Measurements from ENCODE around the gene PCED1A. TPM values are rescaled to one million over a fixed set of nuclear protein-coding genes. Genes with fewer than 3 reads are reported as not detected.

PCED1A gene
- total and polyA plus RNA-seq, 2 donors: 25.1 to 105 TPM

DNA sequence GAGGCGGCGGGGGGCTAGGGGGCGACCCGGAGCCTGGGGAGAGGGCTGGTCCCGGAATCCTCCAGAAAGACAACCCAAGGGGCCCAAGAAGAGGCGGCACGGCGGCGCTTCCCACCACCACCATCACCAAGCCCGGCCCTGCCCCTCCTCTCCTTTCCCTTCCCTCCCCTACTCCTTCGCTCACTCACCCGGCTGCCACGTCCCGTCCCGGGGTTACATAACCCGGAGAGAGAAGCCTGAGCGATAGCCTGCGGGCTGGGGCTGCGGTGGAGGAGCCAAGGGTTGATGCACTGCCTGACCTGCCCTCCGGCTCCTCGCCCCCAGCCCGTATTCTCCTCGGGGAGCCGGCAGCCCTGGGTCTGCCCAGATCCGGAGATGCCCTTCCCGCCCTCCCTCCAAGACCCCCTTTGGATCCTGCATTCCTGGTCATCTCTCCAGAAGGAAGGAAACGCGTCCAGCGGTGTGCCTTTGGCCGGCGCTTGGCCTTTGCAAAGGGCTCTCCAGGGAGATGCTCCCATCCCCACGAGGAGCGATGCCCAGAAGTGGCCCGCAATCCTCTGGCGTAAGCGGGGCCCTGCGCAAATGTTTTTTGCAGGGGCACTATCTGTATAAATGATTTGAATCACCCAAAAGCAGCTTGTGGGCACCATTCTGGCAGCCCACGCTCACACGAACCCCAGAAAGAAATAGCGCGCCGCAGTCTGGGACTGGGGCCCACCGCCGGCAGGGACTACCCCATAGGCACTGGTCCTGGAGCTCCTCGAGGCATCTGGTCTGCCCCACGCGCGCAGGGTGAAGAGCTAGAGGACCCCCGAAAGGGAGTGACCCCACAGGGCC lies 35.4 kb downstream of the PCED1A start:
- 32% methylated on average over 49 of the region's 49 CpGs for WGBS
- no peaks in the 10 kb centered on the region for H3K36me3 ChIP-seq (ENCODE audit: control insufficient read depth in 2 of 2, insufficient read depth in 2 of 2, low read length in 1 of 2)
- no peak for DNase-seq (ENCODE audit: low read depth in 6 of 9, low spot score in 9 of 9)
- H3K27me3 ChIP-seq (ENCODE audit: control insufficient read depth in 2 of 2, insufficient read depth in 1 of 2, low read length in 1 of 2): peaks cover 65 to 94% of the 10 kb centered on the region in 2 donors
- H3K9me3 ChIP-seq (ENCODE audit: control insufficient read depth in 2 of 2, insufficient read depth in 1 of 2, low read length in 1 of 2): peaks cover 0 to 6% of the 10 kb centered on the region in 2 donors
- peaks cover 1 to 11% of the 10 kb centered on the region in 2 donors for H3K4me1 ChIP-seq (ENCODE audit: control insufficient read depth in 2 of 2, insufficient read depth in 2 of 2, low read length in 2 of 2)
- H3K27ac ChIP-seq (ENCODE audit: low read depth in 1 of 2, low read length in 1 of 2): no peak overlapping the region
- H3K4me3 ChIP-seq (ENCODE audit: low read length in 2 of 2): no peak overlapping the region

DNA sequence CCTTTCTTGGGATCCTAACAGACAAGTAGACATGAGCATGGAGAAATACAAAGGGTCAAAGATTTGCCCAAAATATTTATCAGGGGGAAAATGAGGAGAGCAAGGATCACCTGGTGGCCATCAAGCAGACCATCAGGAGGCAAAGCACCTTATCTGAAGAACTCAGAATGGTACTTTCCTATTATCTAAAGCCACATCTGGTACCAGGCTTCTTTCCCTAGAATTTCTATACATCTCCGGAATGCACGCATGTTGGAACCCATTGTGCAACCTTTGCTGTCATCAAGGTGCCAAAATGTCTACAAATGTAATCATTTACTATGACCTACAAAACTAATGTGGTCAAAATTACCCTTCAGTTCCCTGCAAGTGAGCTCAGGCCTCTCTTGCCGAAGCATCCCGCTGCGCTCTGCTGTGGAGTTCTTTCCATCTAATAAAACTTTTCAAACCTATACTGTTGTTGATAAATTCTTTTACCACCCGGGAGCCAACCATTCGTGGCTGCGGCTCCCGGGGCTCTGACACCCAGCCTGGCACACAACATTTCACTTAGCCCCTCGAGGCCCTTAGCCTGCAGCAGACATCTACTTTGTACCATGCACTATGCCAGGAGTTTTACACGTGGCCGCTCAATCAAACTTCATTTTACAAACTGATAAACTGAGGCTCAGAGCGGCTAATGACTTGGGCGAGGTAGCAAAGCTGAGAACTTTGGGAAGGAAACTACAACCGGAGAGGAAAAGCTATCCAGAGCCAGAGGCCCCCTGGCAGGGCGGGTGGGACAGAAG lies 36.2 kb downstream of the PCED1A start:
- Histone ChIP-seq H3K27me3 (ENCODE audit: control insufficient read depth in 2 of 2, insufficient read depth in 1 of 2, low read length in 1 of 2) (peaks cover 68 to 96% of the 10 kb centered on the region in 2 donors), H3K27ac (ENCODE audit: low read depth in 1 of 2, low read length in 1 of 2) (no peak overlapping the region)
- WGBS: 81% methylated on average over 16 of the region's 16 CpGs

GRCh38 chr20:2801286-2801728 lies 39.1 kb downstream of the PCED1A start:
- Histone ChIP-seq H3K9me3 (ENCODE audit: control insufficient read depth in 2 of 2, insufficient read depth in 1 of 2, low read length in 1 of 2) (peaks cover 0 to 12% of the 10 kb centered on the region in 2 donors), H3K27ac (ENCODE audit: low read depth in 1 of 2, low read length in 1 of 2) (no peak overlapping the region), H3K27me3 (ENCODE audit: control insufficient read depth in 2 of 2, insufficient read depth in 1 of 2, low read length in 1 of 2) (peaks cover 60 to 81% of the 10 kb centered on the region in 2 donors), H3K36me3 (ENCODE audit: control insufficient read depth in 2 of 2, insufficient read depth in 2 of 2, low read length in 1 of 2) (peaks cover 8 to 9% of the 10 kb centered on the region in 2 donors), H3K4me3 (ENCODE audit: low read length in 2 of 2) (peak overlapping the region; percentile 20 to 26), H3K4me1 (ENCODE audit: control insufficient read depth in 2 of 2, insufficient read depth in 2 of 2, low read length in 2 of 2) (peaks cover 10 to 25% of the 10 kb centered on the region in 2 donors)
- 6% methylated on average over 13 of the region's 13 CpGs for WGBS
- no peak for DNase-seq (ENCODE audit: low read depth in 6 of 9, low spot score in 9 of 9)

More for the DNA sequence above, 36.2 kb downstream of the PCED1A start:
- Histone ChIP-seq H3K36me3 (ENCODE audit: control insufficient read depth in 2 of 2, insufficient read depth in 2 of 2, low read length in 1 of 2) (no peaks in the 10 kb centered on the region), H3K4me1 (ENCODE audit: control insufficient read depth in 2 of 2, insufficient read depth in 2 of 2, low read length in 2 of 2) (peaks cover 7 to 20% of the 10 kb centered on the region in 2 donors), H3K4me3 (ENCODE audit: low read length in 2 of 2) (no peak overlapping the region), H3K9me3 (ENCODE audit: control insufficient read depth in 2 of 2, insufficient read depth in 1 of 2, low read length in 1 of 2) (peaks cover 0 to 12% of the 10 kb centered on the region in 2 donors)
- DNase-seq (ENCODE audit: low read depth in 6 of 9, low spot score in 9 of 9): no peak

DNA sequence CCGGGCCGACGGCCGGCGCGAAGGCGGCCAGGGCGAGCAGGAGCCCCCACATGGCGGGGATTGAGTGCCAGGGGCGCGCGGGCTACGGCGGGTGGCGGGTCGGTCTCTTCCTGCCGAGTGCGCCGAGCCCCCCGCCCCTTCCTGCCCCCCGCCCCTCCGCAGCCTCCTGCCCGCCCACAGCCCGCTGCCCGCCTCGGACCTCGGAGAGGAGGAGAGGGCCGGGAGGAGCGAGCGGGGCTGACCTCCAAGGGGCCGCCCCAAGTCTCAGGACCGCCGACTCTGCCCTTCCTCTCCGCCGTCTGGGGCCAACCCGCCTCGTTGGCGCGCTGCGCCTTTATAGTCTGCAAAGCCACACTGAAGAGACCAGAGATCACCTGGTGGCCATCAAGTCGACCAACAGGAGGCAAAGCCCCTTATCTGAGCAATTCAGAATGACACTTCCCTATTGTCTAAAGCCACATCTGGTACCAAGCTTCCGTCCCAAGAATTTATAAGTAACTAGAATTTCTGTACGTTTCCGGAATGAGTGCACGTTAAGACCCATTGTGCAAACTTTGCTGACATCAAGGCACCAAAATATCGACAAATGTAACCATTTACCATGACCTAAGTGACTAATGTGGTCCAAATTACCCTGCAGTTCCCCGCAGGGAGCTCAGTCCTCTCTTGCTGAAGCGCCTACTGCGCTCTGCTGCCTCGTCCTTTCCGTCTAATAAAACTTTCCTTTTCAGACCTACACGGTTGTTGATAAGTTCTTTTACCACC lies 39.8 kb downstream of the PCED1A start, which contains the start of gene CPXM1:
Gene CPXM1 (minus strand): TSS at position 107 of the 765 bp plus-strand sequence. CDS start 55 bp downstream, at position 52.
- Histone ChIP-seq H3K27me3 (ENCODE audit: control insufficient read depth in 2 of 2, insufficient read depth in 1 of 2, low read length in 1 of 2) (peaks cover 55 to 75% of the 10 kb centered on the region in 2 donors), H3K4me3 (ENCODE audit: low read length in 2 of 2) (peak within 1 kb of the TSS; percentile 61 to 65), H3K9me3 (ENCODE audit: control insufficient read depth in 2 of 2, insufficient read depth in 1 of 2, low read length in 1 of 2) (peaks cover 0 to 12% of the 10 kb centered on the region in 2 donors), H3K36me3 (ENCODE audit: control insufficient read depth in 2 of 2, insufficient read depth in 2 of 2, low read length in 1 of 2) (peaks cover 9 to 12% of the 10 kb centered on the region in 2 donors), H3K4me1 (ENCODE audit: control insufficient read depth in 2 of 2, insufficient read depth in 2 of 2, low read length in 2 of 2) (peaks cover 10 to 25% of the 10 kb centered on the region in 2 donors), H3K27ac (ENCODE audit: low read depth in 1 of 2, low read length in 1 of 2) (peak within 1 kb of the TSS in 1 of 2 donors; percentile 8)
- under 1% methylated on average over 52 of the region's 52 CpGs for WGBS
- peak in 2 of 9 donors; percentile 12 to 39 for DNase-seq (ENCODE audit: low read depth in 6 of 9, low spot score in 9 of 9)

- WGBS: 2% methylated on average over 61 of the region's 61 CpGs
- Histone ChIP-seq H3K27ac (ENCODE audit: low read depth in 1 of 2, low read length in 1 of 2) (peak overlapping the region in 1 of 2 donors; percentile 8), H3K9me3 (ENCODE audit: control insufficient read depth in 2 of 2, insufficient read depth in 1 of 2, low read length in 1 of 2) (peaks cover 0 to 12% of the 10 kb centered on the region in 2 donors), H3K4me1 (ENCODE audit: control insufficient read depth in 2 of 2, insufficient read depth in 2 of 2, low read length in 2 of 2) (peaks cover 10 to 25% of the 10 kb centered on the region in 2 donors), H3K36me3 (ENCODE audit: control insufficient read depth in 2 of 2, insufficient read depth in 2 of 2, low read length in 1 of 2) (peaks cover 9 to 12% of the 10 kb centered on the region in 2 donors), H3K27me3 (ENCODE audit: control insufficient read depth in 2 of 2, insufficient read depth in 1 of 2, low read length in 1 of 2) (peaks cover 47 to 67% of the 10 kb centered on the region in 2 donors), H3K4me3 (ENCODE audit: low read length in 2 of 2) (peak overlapping the region; percentile 61 to 65)
- DNase-seq (ENCODE audit: low read depth in 6 of 9, low spot score in 9 of 9): peak in 3 of 9 donors; percentile 17 to 57 (median 25)
These were observed 40.6 kb downstream of the PCED1A start for GRCh38 chr20:2799688-2800520.

- 37% methylated on average over 9 of the region's 9 CpGs for WGBS
- Histone ChIP-seq H3K9me3 (ENCODE audit: control insufficient read depth in 2 of 2, insufficient read depth in 1 of 2, low read length in 1 of 2) (peaks cover 0 to 12% of the 10 kb centered on the region in 2 donors), H3K4me1 (ENCODE audit: control insufficient read depth in 2 of 2, insufficient read depth in 2 of 2, low read length in 2 of 2) (peaks cover 10 to 25% of the 10 kb centered on the region in 2 donors), H3K36me3 (ENCODE audit: control insufficient read depth in 2 of 2, insufficient read depth in 2 of 2, low read length in 1 of 2) (peaks cover 9 to 12% of the 10 kb centered on the region in 2 donors), H3K27me3 (ENCODE audit: control insufficient read depth in 2 of 2, insufficient read depth in 1 of 2, low read length in 1 of 2) (peaks cover 41 to 60% of the 10 kb centered on the region in 2 donors), H3K27ac (ENCODE audit: low read depth in 1 of 2, low read length in 1 of 2) (no peak overlapping the region), H3K4me3 (ENCODE audit: low read length in 2 of 2) (peak overlapping the region; percentile 61 to 65)
- DNase-seq (ENCODE audit: low read depth in 6 of 9, low spot score in 9 of 9): peak in 1 of 9 donors; percentile 7
These were observed 41.2 kb downstream of the PCED1A start for GRCh38 chr20:2799271-2799670.

DNA sequence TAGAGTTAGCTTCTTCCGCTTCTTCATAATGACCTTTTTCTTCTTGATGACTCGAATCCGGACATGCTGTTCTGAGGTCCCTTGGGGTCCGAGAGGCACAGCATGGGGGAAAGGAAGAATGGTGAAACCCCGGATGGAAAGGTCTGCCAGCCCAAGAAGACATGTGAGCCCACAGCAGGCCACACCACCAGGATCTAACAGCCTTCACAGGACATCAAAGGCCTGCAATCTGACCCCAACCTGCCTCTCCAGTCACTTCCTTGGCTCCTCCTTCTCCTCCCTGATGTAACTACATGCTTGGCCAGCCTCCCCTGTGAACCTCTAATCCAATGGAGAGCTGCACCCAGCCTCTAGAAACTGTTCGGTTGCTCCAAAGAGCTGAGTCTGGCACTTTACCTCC lies 41.6 kb downstream of the PCED1A start:
- peaks cover 37 to 56% of the 10 kb centered on the region in 2 donors for H3K27me3 ChIP-seq (ENCODE audit: control insufficient read depth in 2 of 2, insufficient read depth in 1 of 2, low read length in 1 of 2)
- H3K9me3 ChIP-seq (ENCODE audit: control insufficient read depth in 2 of 2, insufficient read depth in 1 of 2, low read length in 1 of 2): peaks cover 0 to 12% of the 10 kb centered on the region in 2 donors
- WGBS: 95% methylated on average over 6 of the region's 6 CpGs
- peak overlapping the region in 1 of 2 donors; percentile 65 for H3K4me3 ChIP-seq (ENCODE audit: low read length in 2 of 2)
- no peak overlapping the region for H3K27ac ChIP-seq (ENCODE audit: low read depth in 1 of 2, low read length in 1 of 2)
- H3K36me3 ChIP-seq (ENCODE audit: control insufficient read depth in 2 of 2, insufficient read depth in 2 of 2, low read length in 1 of 2): peaks cover 9 to 12% of the 10 kb centered on the region in 2 donors
- peaks cover 10 to 25% of the 10 kb centered on the region in 2 donors for H3K4me1 ChIP-seq (ENCODE audit: control insufficient read depth in 2 of 2, insufficient read depth in 2 of 2, low read length in 2 of 2)
- no peak for DNase-seq (ENCODE audit: low read depth in 6 of 9, low spot score in 9 of 9)

All from thymus (tissue), 11 donors.